GM20431 (cell line): ENCODE data around the gene CEL.
"Not testable (repeated sequence)": the region's sequence is repeated elsewhere in the genome, so short reads cannot be mapped to it uniquely, and the experiment has no call there.

Experiments
- in situ Hi-C: fragments of 300-500 bp; cut with MseI, MboI; formaldehyde crosslinking; loops from one replicate; pipeline ENCODE4 v1.15.0; 2020; ENCODE audit warnings: low sequenced_read_pairs; ENCODE audit not compliant: unreplicated experiment

The CEL gene

GRCh38 chr9:133061764-133062145, at the start of gene CEL:
TSS of gene CEL (plus strand) at chr9:133061981. CDS start at chr9:133062003, 22 bp downstream.
- in situ Hi-C loops: not testable (repeated sequence)

GRCh38 chr9:133014696-133015095, 47.1 kb upstream of the CEL start:
- in situ Hi-C loops: no loop called here

- in situ Hi-C loops: no loop called here
These were observed 38.5 kb upstream of the CEL start for GRCh38 chr9:133023117-133023890.

GRCh38 chr9:133026426-133026825, 35.4 kb upstream of the CEL start:
- in situ Hi-C loops: no loop called here

GRCh38 chr9:133027134-133027533, 34.6 kb upstream of the CEL start:
- in situ Hi-C loops: no loop called here

- in situ Hi-C loops: no loop called here
These were observed 33.6 kb upstream of the CEL start for GRCh38 chr9:133028221-133028620.

- in situ Hi-C loops: loop anchor here (10.0 kb wide), 1 partner anchor 115 kb away; no protein-coding TSS in a partner anchor
These were observed 31.8 kb upstream of the CEL start for GRCh38 chr9:133029994-133030316.

GRCh38 chr9:133030317-133031129, 31.3 kb upstream of the CEL start, which contains the start of gene GTF3C5:
TSS of gene GTF3C5 (plus strand) at chr9:133030997. CDS start at chr9:133031012, 15 bp downstream.
- in situ Hi-C loops: loop anchor here (10.0 kb wide), 1 partner anchor 114 kb away; no protein-coding TSS in a partner anchor

- in situ Hi-C loops: loop anchor here (10.0 kb wide), 1 partner anchor 114 kb away; no protein-coding TSS in a partner anchor
These were observed 30.7 kb upstream of the CEL start for GRCh38 chr9:133031130-133031422.

GRCh38 chr9:133031496-133031911, 30.3 kb upstream of the CEL start:
- in situ Hi-C loops: loop anchor here (10.0 kb wide), 1 partner anchor 113 kb away; no protein-coding TSS in a partner anchor

GRCh38 chr9:133032171-133032570, 29.6 kb upstream of the CEL start:
- in situ Hi-C loops: loop anchor here (10.0 kb wide), 1 partner anchor 113 kb away; no protein-coding TSS in a partner anchor

- in situ Hi-C loops: loop anchor here (10.0 kb wide), 1 partner anchor 109 kb away; no protein-coding TSS in a partner anchor
These were observed 26.1 kb upstream of the CEL start for GRCh38 chr9:133035669-133036068.

- in situ Hi-C loops: loop anchor here (10.0 kb wide), 1 partner anchor 107 kb away; no protein-coding TSS in a partner anchor
These were observed 23.8 kb upstream of the CEL start for GRCh38 chr9:133037775-133038515.

- in situ Hi-C loops: not testable (repeated sequence)
These were observed 20.8 kb upstream of the CEL start for GRCh38 chr9:133040892-133041479.

- in situ Hi-C loops: no loop called here
These were observed 19.8 kb upstream of the CEL start for GRCh38 chr9:133041958-133042357.

- in situ Hi-C loops: no loop called here
These were observed 19.1 kb upstream of the CEL start for GRCh38 chr9:133042676-133043075.

GRCh38 chr9:133043449-133044035, 18.2 kb upstream of the CEL start:
- in situ Hi-C loops: no loop called here

- in situ Hi-C loops: no loop called here
These were observed 17.7 kb upstream of the CEL start for GRCh38 chr9:133044125-133044524.

- in situ Hi-C loops: no loop called here
These were observed 17.1 kb upstream of the CEL start for GRCh38 chr9:133044661-133045060.

GRCh38 chr9:133045132-133045531, 16.6 kb upstream of the CEL start:
- in situ Hi-C loops: no loop called here
